Epithelial cell of proximal tubule (primary cell): ENCODE results near the gene LUC7L. TPM values are rescaled to one million over a fixed set of nuclear protein-coding genes. Genes with fewer than 3 reads are reported as not detected.

Experiments used
- DNase-seq: peaks from one replicate; pipeline ENCODE4 v3.0.0-alpha.2; 2011; ENCODE audit warnings: low read depth
- H3K4me3 ChIP-seq: 2 replicates; pipeline ENCODE4 v1.5.1; 2011; ENCODE audit warnings: low read depth, mild to moderate bottlenecking, low read length
- CTCF ChIP-seq: conservative IDR thresholded peaks from 2 replicates; pipeline ENCODE4 v1.5.1; 2012; ENCODE audit warnings: low read depth, mild to moderate bottlenecking, low read length
- total RNA-seq: library from RNA; depleted of rRNA; stranded (reverse); fragments of >200 nt; gene quantifications from 2 replicates; pipeline ENCODE4 v1.2.3, GENCODE V29; 2015

Gene LUC7L
- total RNA-seq, result 49.3 and 77.6 TPM in 2 replicates

GRCh38 chr16:228852-229730, at the start of gene LUC7L:
LUC7L (minus strand) TSS chr16:229449; CDS start chr16:229339, 110 bp downstream.
- no peak for TF ChIP-seq CTCF
- DNase-seq, result no peak

DNA sequence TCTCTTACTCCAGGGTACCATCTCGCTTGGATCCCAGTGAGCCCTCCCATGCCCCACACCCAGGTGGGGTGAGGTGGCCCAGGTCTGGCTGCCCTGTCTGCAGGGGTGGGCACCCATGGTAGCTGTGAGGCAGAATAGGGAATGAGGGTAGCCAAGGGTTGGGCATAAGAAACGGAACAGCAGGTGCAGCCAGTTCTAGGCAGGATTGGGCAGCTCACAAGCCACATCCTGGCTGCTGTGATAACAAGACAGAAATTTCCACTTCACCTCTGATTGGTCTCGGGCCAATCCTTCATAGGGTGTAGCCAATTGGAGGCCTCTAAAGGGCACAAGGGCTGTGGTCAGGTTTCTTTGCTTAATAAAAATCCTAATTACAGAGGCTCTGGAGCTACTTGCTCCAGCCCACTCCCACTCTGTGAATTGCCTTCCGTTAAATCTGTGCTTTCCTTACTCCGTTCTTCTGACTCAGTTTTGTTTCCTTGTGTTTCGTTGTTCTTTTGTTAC, 49.7 kb upstream of the LUC7L start:
- no peak for TF ChIP-seq CTCF
- no peak for DNase-seq
- H3K4me3 ChIP-seq, result no peak overlapping the region

More at GRCh38 chr16:228852-229730, at the start of gene LUC7L:
- H3K4me3 ChIP-seq, result peak within 1 kb of the TSS; percentile 89

- no peak for DNase-seq
- H3K4me3 ChIP-seq, result no peak overlapping the region
- TF ChIP-seq CTCF, result no peak
Measured at GRCh38 chr16:276426-277077, 47.3 kb upstream of the LUC7L start.

- no peak for TF ChIP-seq CTCF
- DNase-seq, result no peak
- H3K4me3 ChIP-seq, result peak within 1 kb of the TSS; percentile 34
Measured at GRCh38 chr16:275786-276232, 46.6 kb upstream of the LUC7L start, which contains the start of gene RGS11. RGS11 (minus strand) TSS chr16:275944; CDS start chr16:275911, 33 bp downstream.

DNA sequence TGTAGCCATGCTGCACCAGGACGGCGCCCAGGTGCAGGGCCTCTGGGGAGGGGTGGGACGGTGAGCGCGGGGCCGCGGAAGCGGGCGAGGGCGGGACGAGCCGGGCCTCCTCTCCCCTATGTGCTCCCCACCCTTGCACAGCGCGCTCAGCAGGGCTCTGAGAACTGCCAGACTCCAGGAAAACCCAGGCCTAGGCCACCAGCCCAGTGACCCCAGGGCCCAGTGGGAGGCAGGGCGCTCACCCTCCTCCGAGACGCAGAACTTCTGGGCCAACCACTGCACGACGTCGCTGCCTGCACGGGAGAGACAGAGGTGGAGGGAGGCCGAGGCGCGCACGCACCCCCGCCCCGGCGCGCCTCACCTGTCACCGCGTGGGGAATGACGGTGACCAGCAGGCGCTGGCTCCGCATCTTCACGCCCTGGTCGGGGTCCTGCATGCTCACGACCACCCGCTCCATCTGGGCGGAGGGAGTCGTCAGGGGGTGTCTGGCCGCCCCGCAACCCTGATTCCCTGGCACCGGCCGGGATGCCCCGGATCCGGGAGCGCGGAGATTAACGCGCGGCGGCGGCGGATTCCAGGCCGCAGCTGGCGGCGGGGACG, 45.9 kb upstream of the LUC7L start:
- no peak for TF ChIP-seq CTCF
- no peak for DNase-seq
- peak overlapping the region; percentile 34 for H3K4me3 ChIP-seq

DNA sequence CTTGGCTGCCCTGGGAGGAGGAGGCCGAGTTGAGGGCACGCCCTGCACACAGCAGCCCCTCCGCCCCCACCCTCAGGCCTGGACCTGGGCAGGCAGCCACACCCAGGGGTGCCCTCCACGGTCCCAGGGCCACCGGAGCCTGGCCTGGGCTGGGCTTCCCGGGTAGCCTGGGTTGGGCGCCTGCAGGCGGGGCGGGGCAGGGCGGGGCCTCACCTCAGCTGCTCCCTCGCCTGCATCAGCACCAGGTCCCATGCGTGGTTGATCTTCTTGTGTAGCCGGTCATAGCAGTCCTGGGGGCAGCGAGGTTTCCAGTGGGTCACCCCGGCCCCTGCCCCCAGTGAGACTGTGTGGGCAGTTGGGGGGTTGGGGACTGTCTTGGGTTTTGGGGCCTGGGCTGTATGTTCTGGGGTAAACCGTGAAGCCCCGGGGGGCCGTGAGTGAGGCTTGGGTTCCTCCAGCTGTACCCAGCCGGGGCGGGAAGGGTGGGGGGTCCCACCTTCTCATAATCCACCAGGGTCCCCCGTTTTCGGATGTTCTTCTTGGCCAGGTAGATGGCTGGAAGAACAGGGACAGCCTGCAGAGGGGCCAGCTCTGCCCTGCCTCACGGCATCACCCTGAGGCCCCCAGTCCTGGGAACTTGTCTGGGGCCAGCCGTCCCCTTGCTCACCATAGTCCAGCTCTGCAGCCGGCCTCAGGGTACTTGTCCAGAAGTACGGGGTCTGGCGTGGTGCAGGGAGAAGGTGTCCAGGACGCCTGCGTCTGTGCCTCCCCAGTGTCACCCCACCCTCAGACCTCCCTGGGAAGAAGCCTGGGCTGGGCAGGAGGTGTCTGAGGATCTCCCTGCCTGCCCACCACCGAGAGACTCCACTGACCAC, 44.5 kb upstream of the LUC7L start:
- no peak overlapping the region for H3K4me3 ChIP-seq
- no peak for TF ChIP-seq CTCF
- no peak for DNase-seq
